ENCODE results near the gene EBF4.

The EBF4 gene

DNA sequence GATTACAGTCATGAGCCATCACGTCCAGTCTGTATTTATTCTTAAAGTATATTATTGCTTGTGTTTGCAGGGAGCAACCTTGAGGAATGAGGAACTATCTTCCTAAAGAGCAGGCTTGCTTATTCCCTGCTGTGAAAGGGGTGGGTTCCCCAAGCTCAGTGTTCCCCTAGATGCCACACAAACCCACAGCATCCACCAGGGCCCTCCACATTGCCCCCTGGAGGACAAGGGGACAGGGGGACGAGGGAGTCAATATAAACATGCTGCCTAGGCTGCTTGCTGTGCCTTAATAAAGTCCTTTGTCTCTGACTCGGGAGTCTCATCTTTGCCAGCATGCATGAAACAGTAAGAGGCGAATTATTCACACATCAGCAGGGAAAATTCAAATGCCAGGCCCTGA lies 20.6 kb upstream of the EBF4 start:
- in situ Hi-C loops (cut with MboI; ENCODE audit: low sequenced_read_pairs), result no loop called here

DNA sequence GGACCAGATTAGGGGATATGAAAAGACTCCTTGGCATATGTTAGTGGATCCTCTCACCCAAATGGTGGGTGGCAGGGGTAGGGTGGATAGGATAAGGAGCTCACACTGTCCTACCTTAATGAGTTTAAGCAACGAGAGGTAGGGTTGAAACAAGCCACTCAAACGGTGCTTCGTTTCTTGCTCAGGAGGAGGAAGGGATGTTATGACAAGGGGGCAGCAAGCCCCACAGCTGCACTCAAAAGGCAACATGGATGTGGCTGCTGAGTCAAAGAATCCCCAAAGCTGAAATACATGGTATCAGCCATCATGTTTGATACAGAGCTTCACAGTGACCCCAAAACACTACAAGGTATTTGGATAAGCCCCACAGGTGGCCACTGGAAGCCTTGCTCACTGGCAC lies 20.1 kb upstream of the EBF4 start:
- in situ Hi-C loops (cut with MboI; ENCODE audit: low sequenced_read_pairs), result no loop called here

GRCh38 chr20:2673453-2673852 lies 19.1 kb upstream of the EBF4 start:
- in situ Hi-C loops (cut with MboI; ENCODE audit: low sequenced_read_pairs), result no loop called here

GRCh38 chr20:2680046-2680445 lies 12.5 kb upstream of the EBF4 start:
- in situ Hi-C loops (cut with MboI; ENCODE audit: low sequenced_read_pairs), result loop anchor here (25.0 kb wide), 1 partner anchor 307 kb away; no protein-coding TSS in a partner anchor

- in situ Hi-C loops (cut with MboI; ENCODE audit: low sequenced_read_pairs), result loop anchor here (25.0 kb wide), 1 partner anchor 305 kb away; no protein-coding TSS in a partner anchor
Measured at GRCh38 chr20:2682040-2682439, 10.5 kb upstream of the EBF4 start.

DNA sequence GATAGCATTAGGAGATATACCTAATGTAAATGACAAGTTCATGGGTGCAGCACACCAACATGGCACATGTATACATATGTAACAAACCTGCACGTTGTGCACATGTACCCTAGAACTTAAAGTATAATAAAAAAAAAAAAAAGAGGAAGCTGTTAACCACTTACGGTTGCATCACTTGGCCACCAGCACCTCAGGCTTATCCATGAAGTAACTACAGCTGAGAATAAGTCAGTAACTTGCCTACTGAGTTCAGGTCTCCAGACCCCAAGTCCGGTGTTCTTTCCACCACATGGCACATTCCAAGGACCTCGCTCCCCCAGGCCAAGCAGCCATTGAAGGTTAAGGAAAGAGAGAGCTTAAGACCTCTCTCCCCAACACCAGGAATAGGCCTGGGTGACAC lies 7.8 kb upstream of the EBF4 start:
- in situ Hi-C loops (cut with MboI; ENCODE audit: low sequenced_read_pairs), result loop anchor here (25.0 kb wide), 1 partner anchor 302 kb away; no protein-coding TSS in a partner anchor

- in situ Hi-C loops (cut with MboI; ENCODE audit: low sequenced_read_pairs), result loop anchor here (25.0 kb wide), 1 partner anchor 300 kb away; no protein-coding TSS in a partner anchor
Measured at GRCh38 chr20:2687514-2687913, 5.1 kb upstream of the EBF4 start.

DNA sequence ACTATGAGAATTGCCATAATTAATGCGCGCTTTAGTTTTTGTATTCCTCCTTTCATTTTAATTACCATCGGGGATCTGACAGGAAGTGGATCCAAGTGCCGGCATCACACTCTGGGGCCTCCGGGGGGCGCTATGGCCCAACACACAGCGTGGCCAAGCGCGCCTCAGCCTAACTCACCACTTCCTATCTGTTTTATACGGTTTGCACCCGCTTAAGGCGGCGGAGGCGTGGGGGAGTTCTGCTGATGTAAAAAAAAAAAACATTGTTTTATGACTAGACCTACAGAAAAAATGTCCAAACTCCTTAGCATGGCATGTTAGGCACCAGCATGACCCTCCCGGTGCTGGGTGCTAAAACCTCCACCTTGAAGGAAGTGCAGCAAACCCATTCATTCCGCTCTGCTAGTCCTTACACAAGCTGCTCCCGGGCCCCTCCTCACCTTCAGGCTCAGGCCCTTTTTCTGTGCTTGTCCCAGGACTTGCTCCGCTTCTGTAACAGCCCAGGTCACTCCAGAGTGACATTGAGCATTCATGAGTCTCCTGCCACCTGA lies 4.5 kb upstream of the EBF4 start:
- in situ Hi-C loops (cut with MboI; ENCODE audit: low sequenced_read_pairs), result loop anchor here (25.0 kb wide), 1 partner anchor 299 kb away; no protein-coding TSS in a partner anchor

DNA sequence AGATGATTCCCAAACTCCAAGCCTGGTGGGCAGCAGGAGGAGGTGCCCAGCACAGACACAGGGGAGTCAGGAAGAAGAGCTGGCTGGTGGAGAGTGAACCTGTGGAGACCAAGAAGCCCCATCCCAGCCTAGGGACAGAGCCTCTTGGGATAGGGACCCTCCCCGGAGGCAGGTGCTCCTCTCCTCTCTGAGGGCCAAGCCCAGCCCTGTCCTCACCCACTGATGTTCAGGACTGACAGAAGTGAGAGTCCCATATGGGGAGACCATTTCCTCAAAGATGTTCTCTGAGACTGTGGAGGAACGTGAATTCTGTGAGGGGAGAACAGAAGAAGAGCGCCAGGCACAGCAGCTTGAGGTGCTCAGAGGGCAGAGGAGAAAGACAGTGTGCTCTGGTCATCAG lies 2.4 kb upstream of the EBF4 start:
- in situ Hi-C loops (cut with MboI; ENCODE audit: low sequenced_read_pairs), result loop anchor here (25.0 kb wide), 1 partner anchor 297 kb away; no protein-coding TSS in a partner anchor

GRCh38 chr20:2690718-2691117 lies 1.9 kb upstream of the EBF4 start:
- in situ Hi-C loops (cut with MboI; ENCODE audit: low sequenced_read_pairs), result loop anchor here (25.0 kb wide), 1 partner anchor 297 kb away; no protein-coding TSS in a partner anchor

- in situ Hi-C loops (cut with MboI; ENCODE audit: low sequenced_read_pairs), result loop anchor here (25.0 kb wide), 1 partner anchor 296 kb away; no protein-coding TSS in a partner anchor
Measured at GRCh38 chr20:2691127-2691526, 1.5 kb upstream of the EBF4 start.

- in situ Hi-C loops (cut with MboI; ENCODE audit: low sequenced_read_pairs), result loop anchor here (25.0 kb wide), 1 partner anchor 296 kb away; no protein-coding TSS in a partner anchor
Measured at GRCh38 chr20:2691663-2692035, 931 bp upstream of the EBF4 start.

DNA sequence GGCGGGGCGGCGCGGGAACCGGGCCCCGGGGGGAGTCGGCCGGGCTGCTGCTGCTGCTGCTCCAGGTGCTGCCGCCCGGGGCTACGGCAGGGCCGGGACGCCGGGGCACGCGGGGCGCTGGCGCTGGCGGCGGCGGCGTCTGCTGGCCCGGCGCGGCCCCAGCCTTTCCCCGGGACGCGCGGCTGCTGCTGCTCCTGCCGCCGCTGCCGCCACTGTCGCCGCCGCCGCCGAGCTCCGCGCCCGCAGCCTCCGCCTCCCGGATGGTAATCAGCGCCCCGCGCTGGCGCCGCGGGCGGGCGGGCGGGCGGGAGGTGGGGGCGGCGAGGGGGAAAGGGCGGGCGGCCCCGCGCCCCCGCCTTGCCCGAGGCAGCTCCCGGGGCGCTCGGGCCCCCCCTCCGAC lies 306 bp downstream of the EBF4 start:
- in situ Hi-C loops (cut with MboI; ENCODE audit: low sequenced_read_pairs), result loop anchor here (25.0 kb wide), 1 partner anchor 294 kb away; no protein-coding TSS in a partner anchor

- in situ Hi-C loops (cut with MboI; ENCODE audit: low sequenced_read_pairs), result loop anchor here (25.0 kb wide), 1 partner anchor 294 kb away; no protein-coding TSS in a partner anchor
Measured at GRCh38 chr20:2693286-2694007, 867 bp downstream of the EBF4 start.

- in situ Hi-C loops (cut with MboI; ENCODE audit: low sequenced_read_pairs), result loop anchor here (25.0 kb wide), 1 partner anchor 293 kb away; no protein-coding TSS in a partner anchor
Measured at GRCh38 chr20:2694008-2694471, 1.5 kb downstream of the EBF4 start.

GRCh38 chr20:2694519-2694918 lies 1.9 kb downstream of the EBF4 start:
- in situ Hi-C loops (cut with MboI; ENCODE audit: low sequenced_read_pairs), result loop anchor here (25.0 kb wide), 1 partner anchor 293 kb away; no protein-coding TSS in a partner anchor

DNA sequence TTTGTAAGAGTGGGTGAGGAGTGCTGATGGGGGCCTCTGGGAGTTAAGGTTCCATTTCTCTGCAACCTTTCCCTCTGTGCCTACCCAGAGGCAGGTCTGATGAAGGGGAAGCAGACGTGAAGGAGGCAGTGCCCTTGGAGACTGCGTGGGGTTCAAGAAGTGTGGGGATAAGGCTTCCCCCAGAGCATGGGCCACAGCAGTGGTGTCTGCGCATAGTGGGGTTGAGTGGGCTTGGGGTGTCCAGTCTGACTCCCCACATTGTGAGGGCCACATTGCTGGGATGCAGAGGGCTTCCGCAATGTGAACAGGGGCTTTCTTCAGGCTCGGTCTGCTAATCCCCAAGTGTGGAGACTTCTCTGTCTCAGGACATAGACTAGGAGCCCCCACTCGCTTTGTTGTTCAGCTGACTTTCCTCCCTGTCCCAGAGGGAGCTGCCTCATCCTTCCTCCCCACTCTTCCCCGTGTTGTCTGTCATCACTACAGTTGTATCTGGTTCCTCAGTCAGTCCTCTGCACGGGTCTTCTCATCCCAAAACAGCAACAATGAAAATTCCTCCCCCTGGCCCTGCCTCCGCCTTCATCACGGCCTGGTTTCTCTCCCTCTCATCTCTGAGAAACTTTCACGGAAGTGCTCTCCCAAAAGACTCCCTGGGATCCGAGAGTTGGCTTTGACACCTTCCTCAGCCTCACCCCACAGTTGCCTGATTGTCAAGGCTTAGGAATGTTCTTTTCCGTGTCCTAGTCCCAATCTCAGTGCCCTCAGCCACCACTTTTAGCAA lies 2.8 kb downstream of the EBF4 start:
- in situ Hi-C loops (cut with MboI; ENCODE audit: low sequenced_read_pairs), result loop anchor here (25.0 kb wide), 1 partner anchor 292 kb away; no protein-coding TSS in a partner anchor

DNA sequence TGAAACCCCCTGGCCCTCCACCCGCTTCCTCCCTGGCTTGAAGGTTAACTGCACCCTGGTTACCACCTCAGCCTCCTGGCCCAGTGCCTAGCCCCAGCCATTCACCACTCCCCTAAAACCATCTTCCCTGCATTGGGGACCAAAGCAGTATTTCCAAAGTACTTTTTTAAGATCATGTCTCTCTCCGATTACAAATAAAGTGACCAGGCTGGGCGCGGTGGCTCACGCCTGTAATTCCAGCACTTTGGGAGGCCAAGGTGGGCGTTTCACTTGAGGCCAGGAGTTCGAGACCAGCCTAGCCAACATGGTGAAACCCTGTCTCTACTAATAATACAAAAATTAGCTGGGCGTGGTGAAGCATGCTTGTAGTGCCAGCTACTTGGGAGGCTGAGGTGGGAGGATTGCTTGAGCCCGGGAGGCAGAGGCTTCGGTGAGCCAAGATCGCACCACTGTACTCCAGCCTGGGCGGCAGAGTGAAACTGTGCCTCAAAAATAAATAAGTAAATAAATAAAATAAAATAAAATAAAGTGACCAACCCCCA lies 3.5 kb downstream of the EBF4 start:
- in situ Hi-C loops (cut with MboI; ENCODE audit: low sequenced_read_pairs), result loop anchor here (25.0 kb wide), 1 partner anchor 291 kb away; no protein-coding TSS in a partner anchor

GRCh38 chr20:2696646-2697045 lies 4.1 kb downstream of the EBF4 start:
- in situ Hi-C loops (cut with MboI; ENCODE audit: low sequenced_read_pairs), result loop anchor here (25.0 kb wide), 1 partner anchor 291 kb away; no protein-coding TSS in a partner anchor

DNA sequence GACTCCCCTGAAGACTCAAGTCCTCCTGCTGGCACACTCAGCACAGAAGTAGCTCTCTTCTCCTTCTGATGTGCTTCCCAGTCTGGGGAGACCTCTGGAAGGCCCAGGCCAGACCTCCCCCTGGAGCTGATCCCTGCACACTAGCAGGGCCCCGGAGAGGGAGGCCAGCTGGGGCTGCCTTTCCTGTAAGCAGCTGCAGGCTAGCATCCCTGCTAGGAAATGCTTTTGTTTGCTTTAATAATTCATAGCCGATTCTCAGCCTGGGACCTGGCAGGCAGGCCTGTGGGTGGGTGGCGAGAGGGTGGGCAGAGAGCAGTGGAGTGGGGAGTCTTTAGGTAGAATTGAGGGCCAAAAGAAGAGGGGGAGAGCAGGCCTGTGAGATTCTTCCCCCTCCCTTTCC lies 5.2 kb downstream of the EBF4 start:
- in situ Hi-C loops (cut with MboI; ENCODE audit: low sequenced_read_pairs), result loop anchor here (25.0 kb wide), 1 partner anchor 290 kb away; no protein-coding TSS in a partner anchor
